NCI-H446 (cell line): ENCODE data around the gene CGB7.

Experiments used
- DNase-seq, 2 experiments: peaks; one replicate each; lab custom pipeline; 2025; lab: John Stamatoyannopoulos, UW

The CGB7 gene

DNA sequence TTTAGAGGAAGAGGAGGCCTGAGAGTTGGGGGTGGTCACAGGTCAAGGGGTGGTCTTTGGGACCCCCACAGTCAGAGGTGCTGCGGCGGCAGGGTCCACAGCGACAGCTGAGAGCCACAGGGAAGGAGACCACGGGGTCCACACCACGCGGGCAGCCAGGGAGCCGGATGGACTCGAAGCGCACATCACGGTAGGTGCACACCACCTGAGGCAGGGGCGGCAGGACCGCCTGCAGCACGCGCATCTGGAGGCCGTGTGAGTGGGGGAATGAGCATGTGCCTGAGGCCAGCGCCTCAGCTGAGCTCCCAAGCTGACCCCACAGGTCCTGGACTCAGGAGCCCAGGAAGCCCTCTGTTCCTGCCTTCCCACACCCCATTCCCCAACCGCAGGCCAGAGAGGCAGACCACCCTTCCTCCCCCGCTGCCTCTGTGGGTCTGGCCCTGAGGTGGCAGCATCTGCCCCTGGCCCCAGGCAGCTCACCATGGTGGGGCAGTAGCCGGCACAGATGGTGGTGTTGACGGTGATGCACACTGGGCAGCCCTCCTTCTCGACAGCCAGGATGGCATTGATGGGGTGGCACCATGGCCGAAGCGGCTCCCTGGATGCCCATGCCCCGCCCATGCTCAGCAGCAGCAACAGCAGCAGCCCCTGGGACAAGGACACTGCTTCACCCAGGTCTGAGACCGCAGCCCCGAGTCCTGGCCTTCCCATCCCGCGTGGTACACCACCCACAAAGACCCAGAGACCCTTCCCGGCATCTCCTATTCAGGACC is 41.3 kb downstream of the CGB7 start:
- no peak for DNase-seq

DNA sequence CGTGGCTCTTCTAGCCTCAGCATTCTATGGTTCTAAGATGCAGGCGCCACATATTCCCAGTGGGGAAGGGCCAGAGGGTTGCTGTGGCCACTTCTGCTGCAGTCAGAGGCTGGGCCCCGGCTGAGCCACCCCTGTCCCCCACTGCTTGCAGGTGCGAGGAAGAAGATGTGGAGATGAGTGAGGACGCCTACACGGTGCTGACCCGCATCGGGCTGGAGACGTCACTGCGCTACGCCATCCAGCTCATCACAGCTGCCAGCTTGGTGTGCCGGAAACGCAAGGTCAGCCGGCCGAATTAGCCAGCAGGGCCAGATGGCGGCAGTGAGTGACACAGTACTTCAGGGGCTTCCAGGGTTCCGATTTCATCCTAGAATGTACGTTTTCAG is 42.7 kb downstream of the CGB7 start:
- no peak for DNase-seq

DNA sequence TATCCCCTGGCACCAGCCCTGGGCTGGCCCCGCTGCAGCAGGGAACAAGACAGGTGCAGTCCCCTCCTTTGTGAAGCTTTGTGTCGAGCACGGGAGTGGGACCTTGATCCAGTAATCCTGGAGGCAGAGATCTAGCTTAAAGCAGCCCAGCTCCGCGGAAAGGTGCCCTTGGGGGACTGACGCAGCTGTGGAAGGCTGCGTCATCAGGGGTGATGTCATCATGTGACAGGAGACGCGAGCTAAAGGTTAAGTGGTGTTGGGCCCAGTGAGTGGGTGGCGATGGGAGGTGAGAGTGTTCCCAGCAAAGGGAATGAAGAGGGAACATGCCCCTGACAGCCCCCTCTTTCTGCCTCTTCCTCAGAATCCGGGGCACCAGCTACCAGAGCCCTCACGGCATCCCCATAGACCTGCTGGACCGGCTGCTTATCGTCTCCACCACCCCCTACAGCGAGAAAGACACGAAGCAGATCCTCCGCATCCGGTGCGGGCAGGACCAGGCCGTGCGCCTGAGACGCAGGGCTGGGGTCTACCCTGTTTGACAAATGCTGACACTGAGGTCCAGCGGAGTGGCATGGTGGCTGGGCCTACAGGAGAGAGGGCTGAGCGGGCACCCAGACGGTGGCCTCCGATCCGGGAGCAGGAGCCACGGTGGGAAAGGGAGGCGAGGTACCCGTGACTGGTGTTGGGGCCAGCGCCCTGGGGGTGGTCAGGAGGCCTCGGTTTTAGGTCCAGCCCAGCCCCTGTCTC is 43.3 kb downstream of the CGB7 start:
- DNase-seq = no peak

DNA sequence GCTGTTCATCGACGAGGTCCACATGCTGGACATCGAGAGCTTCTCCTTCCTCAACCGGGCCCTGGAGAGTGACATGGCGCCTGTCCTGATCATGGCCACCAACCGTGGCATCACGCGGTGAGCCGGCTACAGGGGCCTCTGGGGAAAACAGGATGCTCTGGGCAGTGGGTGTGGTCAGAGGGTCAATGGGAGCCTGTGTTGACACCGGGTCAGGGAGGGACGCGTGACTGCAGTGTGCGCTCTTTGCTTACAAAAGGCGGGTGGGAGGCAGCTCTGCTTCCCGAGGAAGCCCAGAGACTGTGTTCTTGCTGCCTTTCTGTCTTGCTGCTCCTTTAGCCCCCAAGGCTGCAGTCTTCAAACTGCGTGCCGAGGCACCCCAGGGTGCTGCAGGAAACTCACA is 46.4 kb downstream of the CGB7 start:
- DNase-seq = no peak

DNA sequence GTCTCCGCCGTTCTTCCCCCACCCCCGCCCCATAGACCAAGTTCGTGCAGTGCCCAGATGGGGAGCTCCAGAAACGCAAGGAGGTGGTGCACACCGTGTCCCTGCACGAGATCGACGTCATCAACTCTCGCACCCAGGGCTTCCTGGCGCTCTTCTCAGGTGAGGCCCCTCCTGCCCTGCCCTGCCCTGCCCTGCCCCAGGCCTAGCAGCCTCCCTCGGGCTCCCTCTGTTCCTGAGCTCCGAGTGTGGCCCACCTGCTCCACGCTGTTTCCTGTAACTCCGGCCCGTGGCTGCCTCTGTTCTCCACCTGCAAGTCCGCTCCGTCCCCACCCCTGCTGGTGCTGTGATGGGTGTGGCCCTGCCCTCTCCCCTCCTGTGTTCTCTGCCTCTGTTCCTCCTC is 47.1 kb downstream of the CGB7 start:
- DNase-seq = no peak

DNA sequence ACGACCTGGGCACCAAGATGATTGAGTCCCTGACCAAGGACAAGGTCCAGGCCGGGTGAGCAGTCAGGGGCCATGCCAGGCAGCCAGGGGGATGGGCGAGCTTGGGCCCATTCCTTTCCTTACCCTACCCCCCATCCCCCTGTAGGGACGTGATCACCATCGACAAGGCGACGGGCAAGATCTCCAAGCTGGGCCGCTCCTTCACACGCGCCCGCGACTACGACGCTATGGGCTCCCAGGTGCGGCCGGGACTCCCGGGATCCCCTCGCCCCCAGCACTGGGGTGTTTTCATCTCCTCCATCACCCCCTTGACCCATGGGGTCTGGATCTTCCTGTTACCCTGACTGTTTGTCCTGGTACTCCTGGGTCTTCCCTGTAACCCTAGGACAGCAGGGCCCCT is 47.7 kb downstream of the CGB7 start:
- no peak for DNase-seq

DNA sequence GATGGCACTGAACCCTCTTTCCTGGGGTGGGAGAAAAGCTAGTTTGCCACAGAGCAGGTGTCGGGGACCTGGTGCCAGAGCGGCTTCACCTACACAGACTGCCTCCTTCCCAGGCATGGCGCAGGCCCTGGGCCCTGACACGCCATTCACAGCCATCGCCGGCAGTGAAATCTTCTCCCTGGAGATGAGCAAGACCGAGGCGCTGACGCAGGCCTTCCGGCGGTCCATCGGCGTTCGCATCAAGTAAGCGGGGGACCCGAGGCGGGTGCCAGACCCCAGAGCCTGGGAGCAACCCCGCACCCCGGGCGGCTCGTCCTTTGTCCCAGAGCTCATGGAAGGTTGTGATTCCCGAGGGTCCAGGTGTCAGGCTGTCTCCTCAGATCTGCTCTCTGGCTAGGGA is 50.6 kb downstream of the CGB7 start:
- no peak for DNase-seq

DNA sequence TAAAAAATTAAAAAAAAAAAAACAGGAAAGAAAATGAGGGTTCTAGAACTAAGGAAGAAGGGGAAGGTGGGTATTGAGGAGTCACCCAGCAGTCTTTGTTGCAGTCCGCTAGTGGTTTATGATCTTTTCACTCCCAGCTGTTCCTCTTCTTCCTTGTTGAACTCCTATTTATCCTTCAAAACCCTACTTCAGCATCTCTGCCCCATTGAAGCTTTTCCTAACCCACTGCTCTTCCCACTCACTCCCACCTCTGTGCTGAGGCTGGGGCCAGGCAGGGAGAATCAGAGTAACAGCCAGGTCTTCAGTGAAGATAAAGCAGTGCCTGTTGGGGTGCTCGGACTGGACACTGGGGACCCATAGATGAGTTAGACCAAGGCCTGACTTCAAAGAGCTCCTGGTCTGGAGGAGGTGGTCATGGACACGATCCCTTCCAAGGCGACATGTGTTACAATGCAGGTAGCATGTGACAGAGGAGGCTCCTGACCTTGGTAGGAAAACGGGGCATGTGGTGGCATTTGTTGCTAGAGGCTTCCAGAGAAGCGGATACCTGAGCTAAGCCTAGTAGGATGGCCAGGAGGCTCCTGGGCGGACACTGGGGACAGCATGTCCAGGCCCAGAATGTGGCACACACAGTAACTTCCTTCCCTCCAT is 52.5 kb downstream of the CGB7 start:
- DNase-seq = no peak
